NCI-H526 (cell line): ENCODE measurements around the gene UNC13D.

Source experiments
- DNase-seq, 2 experiments: peaks; one replicate each; lab custom pipeline; 2025; lab: John Stamatoyannopoulos, UW

Gene UNC13D

DNA sequence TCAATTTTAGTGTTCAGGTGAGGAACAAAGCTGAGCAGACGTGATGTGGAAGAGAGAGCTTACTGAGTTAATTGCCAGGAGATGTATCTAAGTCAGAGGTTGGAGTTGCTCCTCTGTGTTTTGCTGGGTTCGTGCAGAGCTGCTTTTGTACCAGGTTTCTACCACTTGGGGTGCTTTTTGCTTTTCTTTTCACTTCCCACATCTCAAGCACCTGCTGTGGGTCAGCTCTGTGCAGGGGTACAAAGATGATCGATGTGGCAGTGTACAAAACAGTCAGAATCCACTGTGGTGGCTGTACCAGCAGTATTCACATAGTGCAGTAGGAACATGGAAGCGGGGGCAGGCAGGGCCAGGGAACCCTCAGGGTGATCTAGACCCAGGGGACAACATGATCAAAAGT lies 44.8 kb downstream of the UNC13D start:
- no peak for DNase-seq

DNA sequence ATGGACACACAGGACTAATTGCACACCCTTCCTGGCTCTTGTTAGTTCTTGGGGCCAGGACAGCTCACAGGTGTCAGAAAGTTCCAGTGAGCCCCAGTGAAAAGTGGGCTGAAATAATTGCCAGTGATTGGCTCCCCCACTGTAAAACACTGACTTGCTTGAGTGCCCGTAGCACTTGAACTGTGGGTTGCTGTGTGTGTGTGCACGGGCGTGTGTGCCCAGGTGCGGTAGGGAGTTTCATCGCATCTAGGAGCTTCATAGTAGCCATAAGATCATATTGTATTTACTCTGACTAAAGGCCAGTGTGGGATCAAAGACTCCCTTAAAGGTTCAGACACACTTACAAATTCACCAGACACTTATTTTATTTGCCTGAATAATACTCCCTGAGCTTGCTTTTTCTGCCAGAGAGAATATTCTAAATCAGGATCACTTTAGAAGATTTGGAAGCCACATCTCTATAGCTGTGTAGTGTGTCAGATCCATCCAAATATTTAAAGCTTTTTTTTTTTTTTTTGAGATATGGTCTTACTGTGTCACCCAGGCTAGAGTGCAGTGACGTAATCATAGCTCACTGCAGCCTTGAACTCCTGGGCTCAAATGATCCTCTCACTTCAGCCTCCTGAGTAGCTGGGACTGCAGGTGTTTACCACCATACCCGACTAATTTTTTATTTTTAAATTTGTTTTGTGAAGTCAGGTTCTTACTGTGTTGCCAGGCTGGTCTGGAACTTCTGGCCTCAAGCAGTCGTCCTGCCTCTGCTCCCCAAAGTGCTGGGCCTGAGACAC lies 48.2 kb downstream of the UNC13D start:
- DNase-seq, result no peak

DNA sequence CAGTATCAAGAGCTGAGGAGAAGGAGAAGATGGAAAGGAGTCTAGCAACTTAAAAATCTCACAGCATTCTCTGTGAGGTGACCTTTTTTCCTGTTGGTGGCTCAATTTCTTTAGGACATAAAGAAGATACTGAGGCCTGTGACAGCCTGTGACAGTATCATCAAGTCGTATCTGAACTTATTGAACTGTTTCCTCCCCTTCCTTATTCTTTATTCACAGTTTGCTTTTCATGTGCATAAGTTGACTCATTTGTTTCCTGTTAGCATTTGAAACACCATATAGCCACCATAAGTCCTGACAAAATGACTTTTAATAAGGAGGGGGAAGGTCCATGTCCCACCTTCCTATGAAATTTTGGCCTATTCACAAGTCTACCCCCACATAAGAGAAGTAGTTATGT lies 50.7 kb downstream of the UNC13D start:
- DNase-seq, result no peak

DNA sequence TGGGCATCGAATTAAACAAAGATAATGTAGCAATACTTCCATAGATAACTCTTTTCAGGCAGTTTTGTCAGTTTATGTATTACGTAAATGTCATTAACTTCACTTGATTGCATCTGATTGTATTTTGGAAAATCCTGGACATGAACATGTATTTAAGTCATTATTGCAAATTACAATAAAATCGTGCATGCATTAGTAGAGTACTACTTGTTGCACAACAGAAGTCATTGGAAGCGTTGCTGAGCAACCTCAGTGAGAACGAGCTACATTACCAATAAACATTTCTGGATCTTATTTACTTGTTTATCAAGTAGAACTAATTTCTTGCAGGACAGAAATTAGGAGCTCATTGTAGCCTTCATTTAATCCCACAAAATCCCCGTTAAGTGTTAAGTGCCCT lies 53.0 kb downstream of the UNC13D start:
- no peak for DNase-seq

DNA sequence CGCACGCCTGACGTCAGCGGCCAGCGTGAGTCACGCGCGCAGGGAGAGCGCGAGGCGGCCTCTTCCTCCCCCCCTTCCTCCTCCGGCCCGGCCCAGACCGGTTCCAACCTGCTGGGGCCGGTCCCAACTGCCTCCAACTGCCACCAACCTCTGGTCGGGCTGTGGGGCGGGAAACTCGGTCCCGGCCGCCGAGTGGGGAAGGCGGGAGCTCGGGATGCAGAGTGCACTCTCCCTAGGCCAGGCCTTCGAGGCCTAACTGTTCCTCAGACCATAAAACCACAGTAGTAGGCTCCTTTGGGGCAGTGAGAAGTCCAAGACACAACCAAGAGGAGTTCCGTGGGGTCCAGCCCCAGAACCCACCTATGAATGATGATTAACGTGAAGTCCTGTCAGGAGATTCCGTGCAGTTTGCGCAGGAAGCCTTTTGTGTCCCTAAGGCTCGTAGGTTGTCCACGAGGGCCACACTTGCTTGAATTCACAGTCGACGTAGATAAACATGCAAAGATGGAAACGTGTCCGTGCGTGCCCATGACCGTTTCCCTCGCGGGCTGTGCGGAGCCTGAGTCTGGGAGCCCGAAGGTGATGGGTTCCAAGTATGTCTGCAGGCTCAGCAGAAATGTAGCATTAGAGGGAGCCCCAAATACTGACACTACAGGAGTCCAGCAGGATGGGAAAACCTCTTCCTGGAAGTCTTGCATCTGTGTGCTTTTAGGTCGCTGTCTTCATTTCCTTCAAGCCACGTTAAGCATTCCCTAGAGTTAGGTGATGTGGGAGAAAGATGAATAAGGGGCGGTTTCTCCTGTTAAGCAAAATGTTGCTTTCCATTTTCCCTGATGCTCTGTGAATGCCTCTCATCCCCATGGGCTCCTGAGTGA lies 59.0 kb downstream of the UNC13D start:
- DNase-seq, result peak; percentile 89 to 95

DNA sequence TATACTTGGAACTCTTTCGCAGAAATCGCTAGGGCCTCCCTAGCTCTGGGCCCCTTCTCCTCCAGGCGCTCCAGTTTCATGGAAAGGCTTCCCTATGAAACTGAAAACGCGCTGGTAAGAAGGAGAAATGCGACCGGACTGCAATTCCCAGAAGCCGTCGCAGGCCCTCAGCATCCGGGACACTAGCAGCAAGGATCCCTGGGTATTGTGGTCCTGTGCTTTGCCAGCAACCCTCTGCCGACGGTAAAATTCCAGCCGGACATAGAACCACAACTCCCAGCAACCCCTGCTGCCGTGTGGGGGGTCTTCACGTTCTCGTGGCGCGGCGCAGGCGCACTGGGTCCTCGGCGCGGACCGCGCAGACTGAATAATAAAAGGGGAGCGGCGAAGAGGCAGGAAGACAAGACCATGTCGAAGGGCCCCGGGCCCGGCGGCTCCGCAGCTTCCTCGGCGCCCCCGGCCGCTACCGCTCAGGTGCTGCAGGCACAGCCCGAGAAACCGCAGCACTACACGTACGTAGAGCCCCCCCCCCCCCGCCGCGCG lies 59.7 kb downstream of the UNC13D start, which contains the start of gene UNK:
UNK (plus strand) TSS at position 334 of the 543 bp plus-strand sequence; CDS start at position 409, 75 bp downstream.
- DNase-seq, result peak; percentile 98 to 99

DNA sequence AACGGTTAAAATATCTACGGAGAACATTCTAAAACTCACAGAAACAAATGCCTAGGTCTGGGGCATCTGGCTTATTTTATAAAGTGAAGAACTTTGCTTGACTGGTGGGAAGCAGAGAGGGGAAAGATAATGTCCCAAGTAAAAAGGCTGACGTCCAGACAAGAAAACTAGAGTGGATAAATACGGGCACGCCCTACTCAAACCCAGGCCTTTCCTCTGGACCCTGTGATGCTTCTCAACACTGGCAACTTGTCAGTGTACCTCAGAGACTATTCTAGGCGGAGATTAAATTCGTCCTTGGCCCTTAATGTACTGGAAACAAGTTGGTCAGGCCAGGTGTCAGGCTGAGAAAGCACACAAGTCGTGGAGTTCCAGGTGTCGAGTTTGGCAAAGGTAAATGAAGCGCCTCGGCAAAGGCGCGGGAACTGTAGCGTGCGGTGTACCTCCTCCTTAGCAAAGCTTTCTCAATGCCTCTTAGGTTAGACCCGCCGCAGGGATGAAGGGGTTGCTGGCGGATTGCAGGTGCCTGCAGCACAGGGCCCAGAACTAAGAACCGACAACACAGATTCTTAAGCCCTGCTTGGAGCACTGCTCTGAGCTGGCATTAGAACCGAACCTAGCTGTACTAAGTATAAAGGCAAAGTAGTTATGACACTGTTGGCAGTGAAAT lies 60.3 kb downstream of the UNC13D start:
- DNase-seq, result peak in 1 of 2 experiments; percentile 56

DNA sequence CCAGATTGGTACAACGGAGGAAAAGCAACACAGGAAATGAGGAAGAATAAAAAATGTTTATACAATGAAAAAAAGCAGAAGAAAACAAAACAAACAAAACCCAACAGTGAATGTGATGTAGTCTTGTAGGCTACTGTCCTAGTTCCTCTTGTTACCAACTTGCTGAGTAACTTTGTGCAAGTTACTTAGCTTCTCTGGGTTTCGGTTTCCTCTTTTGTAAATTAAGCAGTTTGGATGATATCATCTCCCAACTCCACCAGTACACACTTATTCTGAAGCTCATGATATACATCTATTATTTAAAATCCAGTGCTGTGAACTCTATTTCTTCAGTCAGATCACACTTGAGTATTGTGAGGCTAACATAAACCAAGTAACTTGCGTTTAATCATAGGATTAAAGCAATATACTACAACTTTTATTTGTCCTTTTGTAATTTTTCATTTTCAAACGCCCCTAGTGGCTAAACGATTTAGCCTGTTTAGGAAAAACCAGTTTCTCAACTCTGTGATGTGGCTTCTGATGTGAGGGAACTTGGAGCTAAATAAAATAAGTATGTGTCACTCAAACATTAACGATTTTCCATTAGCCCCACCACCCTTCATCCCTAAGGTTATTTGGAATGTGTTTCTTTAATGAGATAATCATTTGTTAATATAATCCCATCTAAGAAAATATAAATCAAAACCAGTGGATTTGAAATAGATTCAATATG lies 61.0 kb downstream of the UNC13D start:
- DNase-seq, result peak; percentile 54 to 80

DNA sequence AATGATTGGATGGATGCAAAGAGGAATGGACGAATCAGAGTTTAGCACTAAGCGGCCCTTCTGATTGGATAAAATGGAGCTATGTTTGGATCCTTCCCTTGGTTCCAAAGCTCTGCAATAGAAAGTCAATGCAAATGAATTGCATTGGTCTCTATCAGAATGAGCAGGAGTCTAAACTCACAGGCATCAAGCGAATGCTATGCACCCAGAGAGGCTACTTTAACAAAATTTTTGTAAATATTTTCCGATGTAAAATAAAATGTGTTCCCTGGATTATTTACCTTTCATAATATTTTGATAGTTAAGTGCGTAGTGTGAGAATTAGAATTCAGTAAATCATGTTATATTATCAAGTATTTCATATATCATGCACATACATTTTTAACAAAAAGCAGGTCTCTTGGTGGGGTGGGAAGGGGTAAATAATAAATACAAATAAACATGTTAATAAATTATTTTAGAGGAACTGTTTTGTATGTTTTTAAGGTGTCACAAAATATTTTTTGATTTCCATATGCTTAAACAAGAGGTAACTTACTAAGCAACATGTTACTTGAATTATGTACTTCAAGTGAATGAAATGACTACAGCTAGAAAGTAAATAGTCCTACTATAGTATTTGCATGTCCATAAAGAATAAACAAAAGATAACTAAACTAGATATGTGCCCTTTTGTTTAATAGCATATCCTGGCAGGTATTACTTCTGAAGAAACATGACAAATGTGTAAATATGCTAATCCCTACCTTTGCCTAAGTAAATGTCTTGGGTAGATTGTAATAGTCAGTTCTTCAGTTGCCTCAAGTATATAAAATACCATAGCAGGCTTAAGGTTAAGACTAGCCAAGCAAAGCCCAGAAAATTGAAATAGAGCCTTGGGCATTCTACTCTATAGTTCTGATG lies 64.0 kb downstream of the UNC13D start:
- peak; percentile 85 to 92 for DNase-seq

DNA sequence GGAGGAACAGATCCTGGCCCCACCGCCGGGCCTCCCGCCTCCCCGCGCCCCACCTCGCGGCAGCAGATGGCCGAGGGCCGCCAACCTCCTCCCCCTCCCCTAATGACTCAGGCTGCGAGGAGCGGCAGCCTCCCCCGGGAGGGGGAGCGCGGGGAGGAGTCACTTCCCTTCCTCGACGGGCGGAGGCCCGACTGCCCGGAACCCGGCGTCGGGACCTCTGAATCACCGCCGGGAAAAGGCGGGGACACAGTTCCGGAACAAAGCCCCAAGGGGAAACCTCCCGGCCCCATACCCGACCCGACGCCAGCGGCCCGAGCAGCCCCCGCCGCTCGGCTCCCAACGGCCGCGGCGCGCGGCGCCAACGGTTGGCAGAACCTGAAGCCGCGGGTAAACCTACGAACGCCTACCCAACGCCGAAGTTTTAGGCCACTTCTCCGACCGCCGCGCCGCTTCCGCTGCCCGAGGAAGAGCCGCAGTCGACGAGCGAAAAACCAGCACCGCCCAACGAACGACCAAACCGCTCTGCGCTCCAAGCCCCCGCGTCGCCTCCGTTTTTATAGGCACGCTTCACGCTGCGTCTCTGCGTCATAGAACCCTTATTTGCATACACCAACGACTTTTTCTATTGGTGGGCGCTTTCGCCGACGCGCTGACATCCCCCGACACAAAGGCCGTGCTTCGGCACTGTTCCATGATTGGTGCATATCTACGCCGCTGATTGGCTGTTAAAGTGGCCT lies 64.8 kb downstream of the UNC13D start:
- DNase-seq, result peak; percentile 99

DNA sequence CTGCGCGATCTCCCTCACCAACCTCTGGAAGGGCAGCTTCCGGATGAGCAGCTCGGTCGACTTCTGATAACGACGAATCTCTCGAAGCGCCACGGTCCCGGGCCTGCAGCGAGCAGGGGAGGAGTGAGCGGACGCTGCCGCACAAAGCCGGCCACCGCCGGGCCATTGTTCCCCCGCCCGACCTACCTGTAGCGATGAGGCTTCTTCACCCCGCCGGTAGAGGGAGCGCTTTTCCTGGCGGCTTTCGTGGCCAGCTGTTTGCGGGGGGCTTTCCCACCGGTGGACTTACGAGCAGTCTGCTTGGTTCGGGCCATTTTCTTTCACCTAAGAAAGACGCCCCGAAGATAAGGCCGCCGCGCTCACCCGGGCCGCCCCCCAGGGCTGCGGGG lies 65.3 kb downstream of the UNC13D start:
- peak; percentile 54 to 65 for DNase-seq

DNA sequence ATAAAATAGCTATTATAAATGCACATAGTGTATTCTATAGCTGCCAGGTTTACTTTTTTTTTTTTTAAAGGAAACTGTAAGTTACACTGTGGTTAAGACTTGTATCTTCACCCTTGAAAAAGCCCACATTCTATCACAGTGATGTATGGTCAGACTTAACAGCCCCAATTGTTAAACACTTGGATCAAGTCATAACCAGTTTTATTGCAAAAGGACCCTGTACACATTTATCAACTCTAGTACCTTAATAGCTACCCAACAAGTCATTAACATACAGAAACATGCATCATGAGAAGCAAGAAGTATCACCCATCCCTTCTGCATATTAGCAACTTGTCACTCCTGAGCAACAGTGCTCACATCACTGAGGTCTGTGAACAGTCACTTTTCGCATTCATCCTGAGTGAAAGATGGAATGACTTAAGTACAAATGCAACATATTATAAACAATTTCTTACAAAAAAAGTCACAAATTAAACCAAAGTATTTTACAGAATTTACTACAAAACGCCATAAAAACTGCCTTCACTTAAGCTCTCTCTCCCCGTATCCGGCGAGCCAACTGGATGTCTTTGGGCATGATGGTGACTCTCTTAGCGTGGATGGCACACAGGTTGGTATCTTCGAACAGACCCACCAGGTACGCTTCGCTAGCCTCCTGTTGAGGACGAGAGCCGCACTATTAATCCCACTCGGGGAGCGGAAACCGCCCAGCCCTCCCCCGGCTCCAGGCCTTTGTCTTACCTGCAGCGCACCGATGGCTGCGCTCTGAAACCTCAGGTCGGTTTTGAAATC lies 65.9 kb downstream of the UNC13D start:
- DNase-seq, result peak in 1 of 2 experiments; percentile 49

DNA sequence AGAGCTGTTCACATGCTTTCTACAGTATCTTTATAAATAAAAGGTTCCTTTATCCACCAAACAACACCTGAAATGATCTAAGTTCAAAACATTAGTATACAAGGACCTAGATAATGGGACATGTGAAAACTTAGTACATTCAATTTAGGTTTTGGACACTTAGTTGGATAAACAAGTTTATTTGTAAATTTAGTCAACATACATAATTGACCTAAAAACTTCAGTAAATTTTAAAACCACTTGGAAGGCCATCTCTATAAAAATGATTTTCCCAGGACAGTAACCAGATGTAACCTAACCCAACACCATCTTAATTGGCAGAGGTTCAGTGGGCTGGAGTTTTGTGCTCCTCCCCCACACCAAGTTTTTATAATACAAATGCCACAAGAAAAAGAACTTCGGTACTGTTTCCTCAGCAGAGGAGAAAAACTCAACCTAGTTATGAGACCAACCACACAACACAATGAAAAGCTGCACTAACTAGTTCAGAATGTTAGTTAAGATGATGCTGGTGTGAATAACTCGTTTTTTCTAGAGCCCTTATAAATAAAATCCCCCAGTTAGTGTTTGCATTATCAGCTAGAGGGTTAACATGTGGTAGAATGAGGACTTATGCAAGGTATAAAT lies 66.8 kb downstream of the UNC13D start:
- no peak for DNase-seq
